PC-9 (cell line): Measurements from ENCODE around the gene CD4.

Source experiments
- CTCF ChIP-seq: fragments of 200-600 bp; sonication (generic); conservative IDR thresholded peaks from 2 replicates; pipeline ENCODE4 v1.6.1; 2017; ENCODE audit warnings: mixed run types, antibody characterized with exemption, mild to moderate bottlenecking, moderate library complexity
- EZH2 ChIP-seq: fragments of 200-600 bp; sonication (generic); IDR thresholded peaks from 2 replicates; pipeline ENCODE4 v1.8.0; 2017; ENCODE audit warnings: antibody characterized with exemption, low read depth

- no peak for TF ChIP-seq CTCF
- no peak for TF ChIP-seq EZH2
These were observed 25.9 kb upstream of the CD4 start for GRCh38 chr12:6763380-6763779.
